ENCODE data around the gene LINGO3.

LINGO3 gene

DNA sequence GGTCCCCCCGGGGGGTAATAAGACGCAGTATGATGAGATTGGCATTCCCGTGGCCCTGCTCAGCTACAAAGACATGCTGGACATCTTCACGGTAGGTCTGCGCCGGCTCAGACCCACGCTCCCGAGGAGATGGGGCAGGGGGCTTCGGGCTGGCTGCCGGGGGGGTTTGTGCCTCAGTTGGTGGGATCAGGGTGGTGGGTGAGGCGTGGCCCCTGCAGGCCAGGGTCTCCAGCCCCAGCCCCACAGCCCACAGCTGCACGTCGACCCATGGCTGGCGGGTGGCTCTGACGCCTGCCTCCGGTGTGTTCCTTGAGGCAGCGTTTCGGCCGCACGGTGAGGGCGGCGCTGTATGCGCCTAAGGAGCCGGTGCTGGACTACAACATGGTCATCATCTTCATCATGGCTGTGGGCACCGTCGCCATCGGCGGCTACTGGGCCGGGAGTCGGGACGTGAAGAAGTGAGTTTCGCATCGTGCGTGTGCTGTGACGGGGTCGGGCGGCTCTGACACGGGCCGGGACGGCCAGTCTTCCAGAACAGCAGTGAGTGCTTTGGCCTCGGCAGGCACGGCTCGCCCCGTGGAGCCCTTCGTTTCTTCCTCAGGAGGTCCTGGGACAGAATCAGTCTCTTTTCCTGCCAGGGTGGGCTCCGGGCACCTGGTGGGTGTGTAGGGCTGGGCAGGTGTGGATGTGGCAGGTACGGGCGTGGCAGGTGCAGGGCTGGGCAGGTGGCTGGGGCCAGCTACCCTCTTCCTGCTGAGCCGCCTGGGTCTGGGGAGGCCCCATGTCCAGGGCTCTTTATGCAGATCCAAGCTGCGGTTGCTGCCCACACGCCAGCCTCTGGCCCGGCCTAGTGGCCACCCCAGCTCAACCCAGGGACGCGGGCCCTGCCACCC lies 31.0 kb upstream of the LINGO3 start:
- DNase-seq, result no peak

- no peak for DNase-seq
Observed at GRCh38 chr19:2338055-2338615, 30.2 kb upstream of the LINGO3 start.

DNA sequence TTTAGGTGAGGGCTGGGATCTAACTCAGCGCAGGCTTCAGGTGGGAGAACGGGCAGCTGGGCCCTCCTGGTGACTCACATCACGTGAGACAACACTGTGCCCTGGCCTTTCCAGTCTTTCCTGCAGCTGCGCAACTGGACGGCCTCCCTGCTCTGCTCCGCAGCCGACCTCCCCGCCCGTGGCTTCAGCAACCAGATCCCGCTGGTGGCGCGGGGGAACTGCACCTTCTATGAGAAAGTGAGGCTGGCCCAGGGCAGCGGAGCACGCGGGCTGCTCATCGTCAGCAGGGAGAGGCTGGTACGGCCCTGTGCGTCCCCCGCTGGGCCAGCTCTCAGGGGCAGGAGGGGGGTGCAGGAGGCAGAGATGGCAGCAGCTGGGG lies 29.4 kb upstream of the LINGO3 start:
- DNase-seq, result no peak

DNA sequence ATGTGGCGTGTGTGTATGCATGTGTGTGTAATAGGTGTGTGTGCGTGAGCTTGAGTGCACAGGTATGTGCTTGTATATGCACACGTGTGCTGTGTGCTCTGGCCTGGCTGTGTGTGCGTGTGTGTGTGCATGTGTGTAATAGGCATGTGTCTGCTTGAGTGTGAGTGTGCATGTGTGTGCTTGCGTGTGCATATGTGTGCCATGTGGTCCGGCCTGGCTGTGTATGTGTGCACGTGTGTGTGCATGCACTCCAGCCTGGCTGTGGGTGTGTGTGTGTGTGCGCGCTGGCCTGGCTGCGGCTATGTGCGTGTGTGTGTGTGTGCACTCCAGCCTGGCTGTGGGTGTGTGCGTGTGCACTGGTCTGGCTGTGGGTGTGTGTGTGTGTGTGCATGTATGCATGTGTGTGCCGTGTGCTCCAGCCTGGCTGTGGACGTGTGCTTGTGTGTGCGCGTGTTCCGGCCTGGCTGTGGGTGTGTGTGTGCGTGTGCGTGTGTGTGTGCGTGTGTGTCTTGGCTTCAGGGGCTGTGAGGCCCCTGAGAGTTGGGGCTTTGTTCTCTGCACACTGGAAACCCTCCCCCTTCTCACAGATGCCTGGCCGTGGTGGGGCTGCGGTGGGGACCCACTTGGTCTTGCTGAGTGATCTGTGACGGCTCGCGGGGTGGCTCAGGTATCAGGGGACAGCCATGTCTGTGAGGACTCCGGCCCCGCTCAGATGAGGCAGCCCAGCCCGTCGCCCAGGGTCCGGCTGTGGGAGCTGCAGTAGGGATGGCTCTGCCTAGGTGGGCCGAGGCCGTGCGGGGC lies 28.8 kb upstream of the LINGO3 start:
- DNase-seq, result no peak

GRCh38 chr19:2335848-2336247 lies 27.9 kb upstream of the LINGO3 start:
- no peak for DNase-seq

DNA sequence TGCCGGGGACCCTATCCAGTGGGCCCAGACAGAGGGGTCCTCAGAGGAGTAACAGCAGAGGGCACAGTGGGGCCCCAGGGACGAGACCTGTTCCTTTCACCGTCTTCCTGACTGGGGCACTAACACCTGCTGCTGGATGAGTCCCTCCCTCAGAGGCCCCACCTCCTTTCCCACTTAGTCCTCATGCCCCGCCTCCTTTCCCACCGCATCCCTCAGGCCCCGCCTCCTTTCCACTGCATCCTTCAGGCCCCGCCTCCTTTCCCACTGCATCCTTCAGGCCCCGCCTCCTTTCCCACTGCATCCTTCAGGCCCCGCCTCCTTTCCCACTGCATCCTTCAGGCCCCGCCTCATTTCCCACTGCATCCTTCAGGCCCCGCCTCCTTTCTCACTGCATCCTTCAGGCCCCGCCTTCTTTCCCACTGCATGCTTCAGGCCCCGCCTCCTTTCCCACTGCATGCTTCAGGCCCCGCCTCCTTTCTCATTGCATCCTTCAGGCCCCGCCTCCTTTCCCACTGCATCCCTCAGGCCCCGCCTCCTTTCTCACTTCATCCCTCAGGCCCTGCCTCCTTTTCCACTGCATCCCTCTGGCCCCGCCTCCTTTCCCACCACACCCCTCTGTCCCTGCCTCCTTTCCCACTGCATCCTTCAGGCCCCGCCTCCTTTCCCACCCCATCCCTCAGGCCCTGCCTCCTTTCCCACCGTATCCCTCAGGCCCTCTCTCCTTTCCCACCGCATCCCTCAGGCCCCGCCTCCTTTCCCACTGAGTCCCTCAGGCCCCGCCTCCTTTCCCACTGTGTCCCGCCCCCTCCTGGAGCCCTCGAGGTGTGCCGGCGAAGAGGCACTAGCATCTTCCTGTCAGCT lies 27.3 kb upstream of the LINGO3 start:
- no peak for DNase-seq

GRCh38 chr19:2334426-2334825 lies 26.5 kb upstream of the LINGO3 start:
- DNase-seq, result no peak

DNA sequence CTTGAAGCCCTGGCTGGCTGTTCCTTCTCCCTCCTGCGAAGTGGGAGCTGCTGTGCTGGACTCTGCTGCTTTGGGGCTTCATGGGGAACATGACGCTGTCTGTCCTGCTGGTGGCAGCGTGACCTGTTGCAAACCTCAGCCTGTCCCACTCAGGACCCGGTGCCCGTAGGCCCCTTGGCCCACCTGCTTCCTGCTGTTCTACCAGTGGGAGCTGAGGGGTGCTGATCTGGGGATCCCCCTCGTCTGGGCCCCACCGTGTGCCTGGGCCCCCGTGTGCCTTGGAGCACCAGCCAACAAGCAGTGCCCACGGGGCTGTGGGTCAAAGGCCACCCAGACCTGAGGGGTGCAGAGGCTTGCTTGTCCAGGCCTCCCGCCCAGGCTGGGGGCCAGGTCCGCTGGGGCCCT lies 25.9 kb upstream of the LINGO3 start:
- DNase-seq, result no peak

DNA sequence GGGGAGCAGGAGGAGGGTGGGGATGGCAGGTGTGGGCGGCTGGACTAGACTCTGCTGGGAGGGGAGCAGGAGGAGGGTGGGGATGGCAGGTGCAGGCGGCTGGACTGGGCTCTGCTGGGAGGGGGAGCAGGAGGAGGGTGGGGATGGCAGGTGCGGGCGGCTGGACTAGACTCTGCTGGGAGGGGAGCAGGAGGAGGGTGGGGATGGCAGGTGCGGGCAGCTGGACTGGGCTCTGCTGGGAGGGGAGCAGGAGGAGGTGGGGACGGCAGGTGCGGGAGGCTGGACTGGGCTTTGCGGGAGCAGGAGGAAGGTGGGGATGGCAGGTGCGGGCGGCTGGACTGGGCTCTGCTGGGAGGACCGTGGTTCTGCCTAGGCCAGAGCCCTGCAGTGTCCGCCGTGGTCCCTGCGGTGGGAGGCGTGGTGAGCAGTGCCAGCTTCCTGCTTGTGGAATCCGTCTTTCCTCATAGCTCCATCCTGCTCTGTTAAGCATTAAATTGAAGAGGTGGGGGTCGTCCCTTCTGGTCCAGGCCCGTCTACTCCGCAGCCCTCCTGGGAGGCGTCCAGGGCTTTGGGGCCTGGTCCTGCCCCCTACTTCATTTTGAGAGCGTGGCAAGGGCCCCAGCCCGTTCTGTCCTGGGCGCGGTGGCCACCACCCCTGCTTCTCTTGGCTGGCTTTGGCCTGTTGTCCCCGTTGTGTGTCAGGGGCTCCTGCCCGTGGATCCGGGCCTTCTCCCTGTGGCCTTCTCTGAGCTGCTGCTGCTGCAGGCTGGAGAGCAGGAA lies 25.3 kb upstream of the LINGO3 start:
- no peak for DNase-seq

GRCh38 chr19:2332341-2333026 lies 24.5 kb upstream of the LINGO3 start:
- DNase-seq, result peak; percentile 44

DNA sequence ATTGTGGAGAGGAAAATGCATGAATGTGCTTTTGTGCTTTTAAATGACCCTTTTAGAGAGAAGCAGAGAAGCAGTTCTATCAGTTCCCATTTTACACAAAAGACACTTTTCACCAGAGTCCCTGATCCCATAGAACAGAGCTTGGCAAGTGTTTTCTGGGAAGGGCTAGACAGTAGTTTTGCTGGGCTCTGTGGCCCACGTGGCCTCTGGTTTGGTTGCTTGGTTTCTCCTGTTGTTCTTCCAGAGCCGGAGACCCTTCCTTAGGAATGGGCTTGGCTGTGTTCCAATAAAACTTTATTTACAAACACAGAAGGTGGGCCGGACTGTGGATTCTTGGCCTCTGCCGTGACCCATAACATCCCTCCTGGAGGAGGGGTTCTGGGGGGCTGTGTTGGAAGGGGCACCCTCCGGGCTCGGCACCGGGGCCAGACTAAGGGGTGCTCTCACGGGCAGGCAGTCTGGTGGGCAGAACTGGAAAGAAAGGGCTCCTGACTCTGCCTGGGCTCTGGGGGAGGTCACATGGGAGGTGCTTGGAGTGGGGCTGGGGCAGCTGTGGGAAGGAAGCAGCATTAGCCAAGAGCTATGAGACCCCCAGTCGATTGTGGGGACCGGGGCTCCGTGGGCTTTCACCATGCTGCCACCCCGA lies 23.8 kb upstream of the LINGO3 start:
- DNase-seq, result no peak

- no peak for DNase-seq
Observed at GRCh38 chr19:2330632-2331284, 22.8 kb upstream of the LINGO3 start.

GRCh38 chr19:2330255-2330631 lies 22.3 kb upstream of the LINGO3 start:
- DNase-seq, result no peak

GRCh38 chr19:2329501-2329916 lies 21.6 kb upstream of the LINGO3 start:
- no peak for DNase-seq

DNA sequence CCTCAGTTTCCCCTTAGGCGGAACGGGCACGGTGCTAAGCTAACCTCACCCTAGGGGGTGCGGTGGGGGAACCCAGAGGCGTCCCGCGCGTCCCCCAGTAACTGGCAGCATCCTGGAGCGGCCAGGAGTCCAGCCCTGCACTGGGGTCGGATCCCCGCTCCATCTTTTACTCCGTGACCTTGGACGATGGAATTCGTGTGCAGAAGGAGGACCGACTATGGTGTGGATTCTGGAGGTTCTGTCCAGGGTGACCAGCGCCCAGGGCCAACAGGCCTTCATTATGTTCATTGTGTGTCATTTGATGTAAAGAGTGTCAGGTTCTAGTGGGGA lies 21.2 kb upstream of the LINGO3 start:
- DNase-seq, result no peak

- peak; percentile 92 for DNase-seq
Observed at GRCh38 chr19:2328401-2329148, 20.6 kb upstream of the LINGO3 start, which contains the start of the genes LSM7 and SPPL2B. LSM7 (minus strand) TSS chr19:2328586; CDS start chr19:2328566, 20 bp downstream. SPPL2B (plus strand) TSS chr19:2328684; CDS start chr19:2328710, 26 bp downstream.

- peak; percentile 70 for DNase-seq
Observed at GRCh38 chr19:2327773-2328400, 19.9 kb upstream of the LINGO3 start.

GRCh38 chr19:2326699-2327360 lies 18.9 kb upstream of the LINGO3 start:
- DNase-seq, result no peak

Data from stimulated activated CD8-positive, alpha-beta memory T cell treated with anti-CD3 and anti-CD28 coated beads, Interleukin-4, amount 100 ng/mL, for 48 hours (primary cell).